SK-N-SH (cell line): ENCODE results near the gene ITCH.

Experiments
- CTCF ChIP-seq: fragments of 200-600 bp; sonication (generic); IDR thresholded peaks from 2 replicates; pipeline ENCODE4 v1.6.1; 2017; ENCODE audit warnings: antibody characterized with exemption, mild to moderate bottlenecking, moderate library complexity
- EP300 ChIP-seq, 2 experiments: IDR thresholded peaks; 2 replicates each; pipeline versions ENCODE4 v1.4.0 to v1.6.1; 2012; ENCODE audit warnings: borderline replicate concordance in 1 of 2, low read depth in 1 of 2, low read length in 1 of 2
- FOXM1 ChIP-seq: IDR thresholded peaks from 2 replicates; pipeline ENCODE4 v1.4.0; 2012; ENCODE audit warnings: low read depth, mild to moderate bottlenecking
- GABPA ChIP-seq: IDR thresholded peaks from 2 replicates; pipeline ENCODE4 v1.4.0; 2012; ENCODE audit warnings: low read depth, mild to moderate bottlenecking
- GATA2 ChIP-seq: sonication (generic); formaldehyde crosslinking; IDR thresholded peaks from 2 replicates; pipeline ENCODE4 v1.5.0; 2020; ENCODE audit warnings: mild to moderate bottlenecking, missing genetic modification reagents
- JUND ChIP-seq: IDR thresholded peaks from 2 replicates; pipeline ENCODE4 v1.4.0; 2012
- POLR2AphosphoS5 ChIP-seq: IDR thresholded peaks from 2 replicates; pipeline ENCODE4 v1.6.1; 2012; ENCODE audit warnings: low read depth, low read length
- REST ChIP-seq: IDR thresholded peaks from 2 replicates; pipeline ENCODE4 v1.6.1; 2012; ENCODE audit warnings: mild to moderate bottlenecking, low read depth, low read length, moderate library complexity
- RFX5 ChIP-seq: IDR thresholded peaks from 2 replicates; pipeline ENCODE4 v1.6.1; 2012; ENCODE audit warnings: mild to moderate bottlenecking, improper control_type of control experiment, low read length
- TCF12 ChIP-seq: IDR thresholded peaks from 2 replicates; pipeline ENCODE4 v1.4.0; 2012
- USF2 ChIP-seq: fragments of 150-350 bp; IDR thresholded peaks from 2 replicates; pipeline ENCODE4 v1.6.1; 2017; ENCODE audit warnings: antibody characterized with exemption, low read length, low read depth, borderline replicate concordance
- ZBTB33 ChIP-seq: IDR thresholded peaks from 2 replicates; pipeline ENCODE4 v1.4.0; 2012; ENCODE audit warnings: low read depth, borderline replicate concordance

GRCh38 chr20:34370062-34370461 is 7.0 kb downstream of the ITCH start:
- no peak for TF ChIP-seq ZBTB33
- no peak for TF ChIP-seq RFX5
- TF ChIP-seq CTCF, result no peak
- no peak for TF ChIP-seq USF2
- TF ChIP-seq JUND, result no peak
- no peak for TF ChIP-seq EP300 (IDR thresholded peaks at IDR 0.05; ENCODE audit: borderline replicate concordance in 1 of 2, low read depth in 1 of 2, low read length in 1 of 2)
- no peak for TF ChIP-seq GABPA
- TF ChIP-seq GATA2 (CRISPR knock-in tag), result no peak
- TF ChIP-seq REST, result no peak
- no peak for TF ChIP-seq TCF12
- no peak for TF ChIP-seq FOXM1
- TF ChIP-seq POLR2AphosphoS5, result no peak
